DOHH2 (cell line): Measurements from ENCODE around the gene BPTF.

Experiments
- CTCF ChIP-seq: fragments of 200-600 bp; sonication (generic); IDR thresholded peaks from one replicate; pipeline ENCODE4 v1.5.1; 2014; ENCODE audit warnings: antibody characterized with exemption, mild to moderate bottlenecking, low read depth, low read length; ENCODE audit not compliant: poor library complexity, severe bottlenecking
- EZH2phosphoT487 ChIP-seq: fragments of 200-600 bp; sonication (generic); IDR thresholded peaks from 2 replicates; pipeline ENCODE4 v1.6.1; 2017; ENCODE audit warnings: borderline replicate concordance, mild to moderate bottlenecking, antibody characterized with exemption, low read length, moderate library complexity, mixed read lengths

- TF ChIP-seq CTCF (no peak), EZH2phosphoT487 (no peak)
Observed at GRCh38 chr17:68029512-68030215, 204.4 kb downstream of the BPTF start.
